Midbrain (tissue), 1 donor: ENCODE measurements around the gene FAM13B.
A peak's percentile ranks its signal among the peaks of the same experiment; 100 is the strongest.

Experiments used
- DNase-seq: peaks from one replicate; lab custom pipeline; 2025; lab: John Stamatoyannopoulos, UW

The FAM13B gene

GRCh38 chr5:137899493-137899892, 133.4 kb downstream of the FAM13B start:
- DNase-seq: no peak

DNA sequence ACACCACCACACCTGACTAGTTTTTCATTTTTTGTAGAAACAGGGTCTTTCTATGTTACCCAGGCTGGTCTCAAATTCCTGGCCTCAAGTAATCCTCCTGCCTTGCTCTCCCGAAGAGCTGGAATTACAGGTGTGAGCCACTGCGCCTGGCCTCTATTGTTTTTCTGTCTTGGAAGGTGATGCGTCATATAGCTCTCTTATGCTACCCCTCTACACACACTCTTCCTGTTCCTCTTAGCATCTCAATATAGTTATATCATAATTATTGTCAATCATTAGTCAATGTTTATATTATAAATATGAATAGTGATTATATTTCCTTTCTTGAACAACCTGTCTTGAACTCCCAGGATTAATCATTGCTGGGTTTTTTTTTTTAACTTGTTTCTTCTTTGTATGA, 136.3 kb downstream of the FAM13B start:
- no peak for DNase-seq

DNA sequence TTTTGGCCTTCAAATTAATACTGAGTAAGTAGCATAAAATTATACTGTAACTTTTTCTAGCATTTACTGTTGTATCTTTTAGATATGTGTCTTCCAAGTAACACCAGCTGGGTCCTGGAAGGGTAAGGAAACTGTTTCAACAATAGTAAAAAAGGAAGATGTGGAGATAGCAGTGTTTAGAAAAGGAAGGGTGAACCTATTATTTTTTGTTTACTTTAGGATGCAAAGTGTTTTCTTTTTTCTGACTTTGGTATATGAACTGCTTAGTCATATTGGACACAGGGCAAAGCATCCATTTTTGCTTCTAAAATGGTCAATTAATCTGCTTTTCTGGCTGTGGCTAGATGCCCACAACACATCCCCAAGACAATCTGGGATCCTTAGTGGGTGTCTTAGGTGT, 138.3 kb downstream of the FAM13B start:
- DNase-seq: no peak

- DNase-seq: no peak
Observed at GRCh38 chr5:137891849-137892248, 141.0 kb downstream of the FAM13B start.

- no peak for DNase-seq
Observed at GRCh38 chr5:137890845-137891244, 142.0 kb downstream of the FAM13B start.

DNA sequence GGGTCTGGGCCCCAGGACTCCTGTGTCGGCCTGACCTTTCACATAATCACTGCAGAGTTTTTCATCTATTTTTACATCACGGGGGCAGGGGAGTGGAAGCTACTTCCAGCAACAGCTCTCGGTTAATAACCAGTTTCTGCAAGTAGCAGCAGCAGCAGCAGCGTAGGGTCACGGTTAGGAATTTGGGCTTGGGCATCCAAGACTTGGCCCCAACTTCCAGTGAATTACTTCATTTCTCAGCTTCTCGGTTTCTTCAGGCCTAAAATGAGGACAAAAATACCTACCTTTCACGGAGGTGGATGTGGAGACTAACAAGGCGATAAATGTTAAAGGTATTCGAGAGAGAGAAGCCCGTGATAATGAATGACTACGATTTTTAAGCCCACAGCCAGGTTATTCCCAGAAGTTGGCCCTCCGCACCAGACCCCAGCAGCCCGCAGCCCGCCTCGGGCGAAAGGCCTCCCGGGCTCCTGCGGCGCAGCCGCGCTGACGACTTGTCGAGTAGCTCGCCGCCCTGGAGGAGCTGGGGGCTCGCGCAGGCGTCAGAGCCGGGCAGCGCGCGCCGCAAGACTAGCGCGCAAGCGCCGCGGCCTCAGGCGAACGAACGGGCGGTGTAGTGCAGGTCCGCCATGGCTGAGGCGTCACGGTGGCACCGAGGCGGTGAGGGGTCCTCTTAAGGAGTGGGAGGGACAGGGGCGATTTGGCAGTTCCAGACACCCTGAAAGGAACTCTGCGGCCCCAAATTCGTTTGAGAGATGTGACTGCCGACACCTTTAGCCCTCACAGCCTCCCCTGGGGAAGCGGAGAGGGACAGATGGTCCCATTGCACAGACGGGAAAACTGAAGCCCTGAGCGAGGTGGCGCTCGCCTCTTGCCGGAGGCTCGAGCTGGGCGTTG, 143.8 kb downstream of the FAM13B start, which contains the start of gene PKD2L2:
TSS of gene PKD2L2 (plus strand) at position 595 of the 897 bp plus-strand sequence. CDS start at position 630, 35 bp downstream.
- peak; percentile 81 for DNase-seq

- peak; percentile 66 for DNase-seq
Observed at GRCh38 chr5:137888466-137888862, 144.4 kb downstream of the FAM13B start.
